CD4-positive, alpha-beta T cell treated with Interleukin-6 for 4 hours (primary cell): ENCODE results near the gene TNNC2.
"Not testable (repeated sequence)": the region's sequence is repeated elsewhere in the genome, so short reads cannot be mapped to it uniquely, and the experiment has no call there.

Source experiments
- DNase-seq: peaks from one replicate; pipeline ENCODE4 v3.0.0-alpha.2; 2020; ENCODE audit warnings: mixed read lengths

Gene TNNC2

DNA sequence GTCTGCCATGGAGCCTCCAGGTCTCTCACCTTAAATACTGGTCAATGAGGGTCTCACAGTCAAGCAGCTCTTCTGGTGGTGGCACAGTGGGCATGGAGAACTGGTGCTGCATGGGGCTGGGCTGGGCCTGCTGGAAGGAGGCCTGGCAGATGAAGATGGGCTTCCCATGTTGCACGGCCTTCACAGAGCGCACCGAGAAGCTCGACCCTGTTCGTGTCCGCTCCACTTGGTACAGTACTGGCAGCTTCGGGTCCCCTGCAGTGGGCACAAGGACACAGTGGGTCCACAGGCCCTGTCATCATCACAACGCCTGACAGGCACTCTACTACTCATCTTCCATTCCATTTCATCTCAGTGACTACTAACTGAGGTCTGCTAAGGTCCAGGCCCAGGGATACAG is 21.3 kb upstream of the TNNC2 start:
- no peak for DNase-seq

DNA sequence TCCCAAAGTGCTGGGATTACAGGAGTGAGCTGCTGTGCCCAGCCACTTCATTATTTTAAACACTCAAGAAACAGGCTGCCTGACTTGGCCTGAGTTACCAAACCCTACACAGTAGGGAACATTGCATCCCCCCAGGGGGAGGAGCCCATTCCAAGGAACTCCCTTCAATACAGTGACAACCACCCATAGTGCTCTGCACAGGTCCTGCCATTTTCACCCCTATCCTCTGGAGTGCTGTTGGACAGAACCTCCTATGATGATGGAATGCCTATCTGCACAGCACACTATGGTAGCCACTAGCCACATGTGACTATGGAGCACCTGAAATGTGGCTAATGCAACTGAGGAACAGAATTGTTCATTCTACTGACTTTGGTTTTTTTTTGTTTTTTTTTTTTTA is 18.3 kb upstream of the TNNC2 start:
- DNase-seq = no peak

DNA sequence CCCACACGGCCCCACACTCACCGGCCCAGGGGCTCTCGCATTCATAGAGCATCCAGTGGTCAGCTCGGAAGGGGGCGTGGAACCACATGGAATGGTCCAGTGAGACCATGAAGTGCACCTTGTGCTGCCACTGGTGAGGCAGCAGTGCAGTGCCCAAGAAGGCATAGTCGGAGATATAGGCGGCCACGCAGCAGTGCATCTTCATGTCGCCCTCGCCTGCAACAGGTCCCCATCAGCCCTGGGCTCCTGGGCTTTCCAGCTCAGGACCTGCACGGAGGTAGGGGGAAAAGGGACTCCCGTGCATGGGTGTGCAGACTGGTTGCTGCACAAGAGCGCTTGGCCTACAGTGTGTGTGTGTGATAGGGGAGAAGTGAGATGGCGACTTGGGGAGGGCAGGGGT is 16.4 kb upstream of the TNNC2 start:
- no peak for DNase-seq

DNA sequence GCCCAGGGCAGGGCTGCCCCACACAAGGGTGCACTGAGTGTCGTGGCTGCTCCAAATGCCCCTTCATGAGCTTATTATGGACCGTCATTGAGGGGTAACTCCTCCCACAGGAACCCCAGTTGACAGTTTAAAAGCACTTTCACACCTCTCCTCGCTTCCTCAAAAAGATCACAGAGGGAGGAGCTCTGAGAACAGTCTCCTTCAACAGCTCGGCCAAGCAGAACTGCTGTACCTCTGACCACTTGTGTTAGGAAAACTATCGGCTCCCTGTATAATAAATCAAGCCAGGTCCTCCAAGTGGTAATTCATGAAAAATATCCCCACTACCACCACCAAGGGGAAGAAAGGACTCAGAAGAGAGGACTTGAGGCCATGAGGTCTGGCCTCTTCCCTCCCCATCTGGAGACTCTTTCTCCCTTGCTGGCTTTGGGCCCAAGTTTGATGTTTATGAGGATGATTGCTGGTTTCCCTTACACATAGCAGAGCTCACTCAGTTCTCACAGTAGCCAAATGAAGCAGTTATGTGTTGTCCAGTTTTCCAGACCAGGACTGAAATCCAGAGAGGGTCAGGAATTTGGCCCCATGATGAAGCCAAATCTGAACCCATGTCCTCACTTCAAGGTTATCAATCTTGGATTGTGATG is 15.2 kb upstream of the TNNC2 start:
- no peak for DNase-seq

DNA sequence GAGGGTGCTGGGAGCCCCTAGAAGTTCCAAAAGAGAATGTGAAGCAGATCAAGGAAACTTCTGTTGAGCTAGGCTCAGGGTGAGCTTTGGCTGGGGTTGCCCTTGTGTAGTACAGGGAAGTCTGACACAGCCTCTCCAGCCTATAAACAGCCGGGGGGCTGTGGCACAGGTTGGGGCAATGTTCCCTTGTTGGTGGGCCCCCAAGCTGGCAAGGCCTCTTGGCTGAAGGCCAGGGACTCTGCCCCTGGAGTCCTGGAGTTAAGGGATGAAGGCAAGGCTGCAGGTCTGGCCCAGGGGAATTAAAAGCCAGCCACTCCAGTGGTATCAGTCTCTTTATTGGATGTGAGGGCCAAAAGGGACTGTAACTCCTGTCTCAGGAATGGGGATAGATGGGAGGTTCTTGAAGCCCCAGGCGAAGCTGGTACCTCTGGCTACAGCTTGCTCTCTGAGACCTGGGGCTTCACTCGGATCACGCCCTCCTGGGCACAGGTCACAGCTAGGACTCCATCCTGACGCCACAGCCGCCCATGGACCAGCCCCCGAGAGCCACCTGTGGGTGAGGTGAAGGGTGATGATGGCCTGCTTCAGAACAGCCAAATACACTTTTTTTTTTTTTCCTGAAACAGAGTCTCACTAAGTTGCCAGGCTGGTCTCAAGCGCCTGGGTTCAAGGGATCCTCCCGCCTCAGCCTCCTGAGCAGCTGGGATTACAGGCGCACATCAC is 14.5 kb upstream of the TNNC2 start:
- no peak for DNase-seq

DNA sequence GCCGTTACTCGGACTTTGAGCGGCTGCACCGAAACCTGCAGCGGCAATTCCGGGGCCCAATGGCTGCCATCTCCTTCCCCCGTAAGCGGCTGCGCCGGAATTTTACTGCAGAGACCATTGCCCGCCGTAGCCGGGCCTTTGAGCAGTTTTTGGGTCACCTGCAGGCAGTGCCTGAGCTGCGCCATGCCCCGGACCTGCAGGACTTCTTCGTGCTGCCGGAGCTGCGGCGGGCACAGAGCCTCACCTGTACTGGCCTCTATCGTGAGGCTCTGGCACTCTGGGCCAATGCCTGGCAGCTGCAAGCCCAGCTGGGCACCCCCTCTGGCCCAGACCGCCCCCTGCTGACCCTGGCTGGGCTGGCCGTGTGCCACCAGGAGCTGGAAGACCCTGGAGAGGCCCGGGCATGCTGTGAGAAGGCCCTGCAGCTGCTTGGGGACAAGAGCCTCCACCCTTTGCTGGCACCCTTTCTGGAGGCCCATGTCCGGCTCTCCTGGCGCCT is 13.6 kb upstream of the TNNC2 start:
- no peak for DNase-seq

DNA sequence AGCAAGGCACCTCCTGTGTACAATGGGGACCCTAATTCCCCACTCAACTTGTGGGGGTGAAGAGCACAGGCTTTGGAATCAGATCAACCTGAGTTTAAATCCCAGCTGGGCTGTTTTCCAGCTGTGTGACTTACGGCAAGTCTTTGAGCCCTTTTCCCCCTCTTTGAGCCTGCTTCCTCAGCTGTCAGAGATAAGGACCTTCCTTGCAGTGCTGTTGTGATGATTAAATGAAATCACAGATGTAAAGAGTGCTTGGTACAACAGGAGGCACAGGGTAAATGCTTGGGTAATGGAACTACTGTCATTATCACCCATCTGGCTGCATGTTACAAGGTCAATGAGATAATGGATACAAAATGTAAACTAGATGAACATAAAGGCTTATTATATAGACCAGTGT is 9.7 kb upstream of the TNNC2 start:
- DNase-seq = no peak

DNA sequence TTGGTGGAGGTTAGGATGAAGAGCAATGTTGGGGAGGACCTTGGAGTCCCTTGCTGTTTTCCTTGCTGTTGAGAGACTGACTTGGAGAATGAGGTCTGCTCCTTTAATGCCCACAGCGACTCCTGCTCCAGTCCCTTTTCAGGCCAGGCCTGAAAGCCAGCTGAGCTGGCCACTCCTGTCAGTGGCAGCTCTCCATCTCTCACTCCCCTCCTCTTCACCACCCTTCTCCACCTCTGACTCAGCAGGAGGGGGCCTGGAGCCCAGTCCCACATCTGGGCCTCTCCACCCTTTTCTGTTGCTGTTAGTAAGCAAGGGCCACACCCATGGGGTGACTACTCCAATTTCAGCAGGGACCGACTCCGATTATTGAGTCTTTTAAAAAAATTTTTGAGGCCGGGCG is 8.7 kb upstream of the TNNC2 start:
- no peak for DNase-seq

DNA sequence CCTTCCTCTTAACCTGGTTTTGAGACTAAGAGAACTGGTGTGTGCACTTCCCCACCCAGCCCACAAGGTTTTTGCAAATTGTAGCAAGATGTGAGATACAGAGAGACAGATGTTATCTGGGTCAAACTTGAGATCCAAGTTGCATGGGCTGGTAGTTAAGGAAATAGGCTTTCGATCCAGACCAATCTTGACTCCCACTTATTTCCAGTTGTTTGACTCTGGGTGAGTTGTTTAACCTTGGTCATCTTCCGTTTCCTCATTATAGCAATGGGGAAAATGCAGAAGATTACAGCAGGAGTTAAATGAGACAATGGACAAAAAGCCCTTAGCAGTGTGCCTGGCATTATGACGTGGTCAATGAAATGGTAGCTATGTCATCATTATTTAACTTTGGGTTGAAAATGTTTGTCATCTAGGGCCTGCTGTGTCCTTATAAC is 8.2 kb upstream of the TNNC2 start:
- DNase-seq = no peak

DNA sequence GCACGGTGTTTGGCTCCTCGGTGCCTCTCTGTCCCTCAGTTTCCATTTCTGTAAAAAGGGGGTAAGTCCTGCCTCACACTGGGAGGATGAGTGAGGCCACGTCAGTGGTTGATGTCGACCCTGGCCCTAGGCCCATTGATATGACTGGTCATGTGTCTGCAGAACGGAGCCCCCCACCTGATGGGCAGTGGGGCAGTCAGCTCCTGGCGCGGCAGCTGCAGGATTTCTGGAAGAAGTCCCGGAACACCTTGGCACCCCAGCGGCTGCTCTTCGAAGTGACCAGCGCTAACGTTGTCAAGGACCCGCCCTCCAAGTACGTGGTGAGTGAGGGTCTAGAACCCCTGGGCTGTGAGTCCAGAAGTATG is 7.7 kb upstream of the TNNC2 start:
- DNase-seq = no peak

DNA sequence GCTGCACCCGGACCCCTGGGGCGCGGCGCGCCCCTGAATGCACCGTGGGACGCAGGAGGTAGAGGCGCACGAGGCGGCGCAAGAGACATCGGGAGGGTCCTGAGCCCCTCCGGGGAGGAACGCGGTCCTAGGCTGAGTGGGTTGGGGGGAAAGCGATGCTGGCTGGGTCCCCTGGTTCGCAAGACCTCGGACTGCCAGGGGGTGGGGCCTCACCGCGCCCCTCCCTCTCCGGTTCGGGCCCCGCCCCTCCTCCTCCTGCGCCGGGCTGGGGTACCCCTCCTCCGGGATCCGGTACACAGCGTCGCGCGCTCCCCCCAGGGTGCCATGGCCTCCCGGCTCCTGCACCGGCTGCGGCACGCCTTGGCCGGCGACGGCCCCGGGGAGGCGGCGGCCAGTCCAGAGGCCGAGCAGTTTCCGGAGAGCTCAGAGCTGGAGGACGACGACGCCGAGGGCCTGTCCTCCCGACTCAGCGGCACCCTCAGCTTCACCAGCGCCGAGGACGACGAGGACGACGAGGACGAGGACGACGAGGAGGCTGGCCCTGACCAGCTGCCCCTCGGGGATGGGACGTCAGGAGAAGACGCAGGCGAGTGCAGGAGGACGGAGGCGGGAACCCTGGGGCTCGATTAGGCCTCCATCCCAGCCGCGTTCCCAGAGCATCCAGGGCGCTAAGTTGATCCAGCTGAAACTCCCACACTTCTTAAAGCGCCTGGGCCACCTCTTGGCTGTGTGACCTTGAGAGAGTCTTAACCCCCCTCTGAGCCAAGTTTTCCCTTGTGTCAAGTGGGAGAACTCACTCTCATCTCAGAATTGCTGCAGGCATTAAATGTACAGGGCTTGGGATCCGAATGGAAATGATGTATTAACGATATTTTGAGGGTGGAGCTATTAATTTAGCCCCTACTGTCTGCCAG is 7.0 kb upstream of the TNNC2 start:
- DNase-seq = peak; percentile 69

DNA sequence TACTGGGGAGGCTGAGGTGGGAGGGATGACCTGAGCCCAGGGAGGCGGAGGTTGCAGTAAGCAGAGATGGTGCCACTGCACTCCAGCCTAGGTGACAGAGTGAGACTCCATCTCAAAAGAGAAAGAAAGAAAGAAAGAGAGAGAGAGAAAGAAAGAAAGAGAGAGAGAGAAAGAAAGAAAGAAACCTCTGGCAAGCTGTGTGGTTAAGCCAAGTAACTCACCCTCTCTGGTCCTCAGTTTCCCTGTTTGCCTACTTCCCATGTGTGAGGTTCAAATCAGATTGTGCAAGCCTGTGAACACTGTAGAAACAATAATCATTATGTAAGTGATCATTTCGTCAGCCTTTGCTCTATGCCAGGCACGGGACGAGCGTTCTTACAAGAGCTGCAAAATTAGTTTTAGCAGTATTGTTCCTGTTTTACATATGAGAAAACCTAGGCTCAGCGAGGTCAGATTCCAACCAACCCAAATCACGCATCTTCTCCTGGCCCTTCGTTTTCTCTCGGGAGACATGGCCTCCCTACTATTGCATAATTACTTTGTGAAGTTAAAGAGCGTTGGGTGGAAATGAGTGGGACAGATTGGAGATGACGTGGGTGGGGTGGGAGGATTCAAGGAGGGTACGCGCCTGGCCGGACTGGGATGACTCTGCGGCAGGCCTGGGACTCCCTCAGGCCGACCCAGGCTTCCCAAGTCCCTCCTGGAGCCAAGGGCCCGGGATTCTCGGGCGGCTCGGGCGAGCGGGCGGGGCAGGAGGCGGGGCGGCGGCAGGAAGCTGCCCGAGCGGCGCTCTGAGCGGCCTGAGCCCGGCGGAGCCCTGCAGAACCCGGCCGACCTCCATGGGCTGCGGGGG is 6.1 kb upstream of the TNNC2 start, which contains the start of gene SNX21:
Gene SNX21, plus strand, starts transcription at position 770 of the 853 bp plus-strand sequence. CDS start 121 bp downstream, outside the sequence.
- DNase-seq = peak; percentile 53

DNA sequence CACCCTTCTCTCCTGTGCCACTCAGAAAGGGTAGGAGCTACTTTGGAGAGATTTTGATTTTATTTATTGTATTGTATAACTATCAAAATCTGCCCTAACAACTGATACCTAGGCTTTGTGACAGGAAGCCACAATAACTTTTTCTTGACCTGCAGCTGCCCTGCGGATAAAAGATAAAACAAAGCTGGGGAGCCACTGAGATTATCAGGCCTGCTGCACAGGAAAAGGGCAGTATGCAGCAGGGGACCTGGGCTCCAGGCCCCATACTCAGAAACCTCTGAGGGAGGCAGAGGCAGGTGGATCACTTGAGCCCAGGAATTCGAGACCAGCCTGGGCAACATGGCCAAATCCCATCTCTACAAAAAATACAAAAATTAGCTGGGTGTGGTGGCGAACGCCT is 5.5 kb upstream of the TNNC2 start:
- no peak for DNase-seq

DNA sequence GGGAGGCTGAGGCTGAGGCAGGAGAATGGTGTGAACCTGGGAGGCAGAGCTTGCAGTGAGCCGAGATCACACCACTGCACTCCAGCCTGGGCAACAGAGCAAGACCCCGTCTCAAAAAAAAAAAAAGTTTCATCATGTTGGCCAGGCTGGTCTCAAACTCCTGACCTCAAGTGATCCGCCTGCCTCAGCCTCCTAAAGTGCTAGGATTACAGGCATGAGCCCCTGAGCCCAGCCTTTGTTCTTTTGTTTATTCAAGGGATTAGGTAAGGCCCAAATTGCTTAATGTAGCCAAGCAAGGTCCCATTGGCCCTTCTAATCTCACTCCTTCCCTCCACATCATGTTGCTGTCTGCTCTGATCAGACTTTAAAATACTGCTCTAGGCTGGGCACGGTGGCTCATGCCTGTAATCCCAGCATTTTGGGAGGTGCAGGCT is 2.6 kb upstream of the TNNC2 start:
- DNase-seq = not testable (repeated sequence)

DNA sequence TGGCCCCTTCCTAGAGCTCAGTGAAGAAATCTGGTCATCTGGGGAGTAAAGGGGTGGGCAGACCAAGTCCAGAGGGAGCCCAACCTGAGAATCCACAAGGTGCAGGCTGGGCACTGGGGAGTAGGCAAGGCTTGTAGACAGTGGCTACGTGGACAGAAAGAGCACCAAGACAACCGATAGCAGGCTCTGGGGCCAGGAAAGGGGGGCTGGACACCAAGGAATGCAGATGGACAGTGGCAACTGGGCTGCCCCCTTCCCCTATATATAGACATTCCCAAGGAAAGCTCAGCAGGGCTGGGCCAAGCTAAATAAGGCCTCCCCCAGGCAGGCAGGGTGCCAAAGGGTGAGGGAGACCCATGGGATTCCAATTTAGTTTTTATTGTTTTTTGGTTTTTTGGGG is 1.5 kb upstream of the TNNC2 start:
- no peak for DNase-seq

DNA sequence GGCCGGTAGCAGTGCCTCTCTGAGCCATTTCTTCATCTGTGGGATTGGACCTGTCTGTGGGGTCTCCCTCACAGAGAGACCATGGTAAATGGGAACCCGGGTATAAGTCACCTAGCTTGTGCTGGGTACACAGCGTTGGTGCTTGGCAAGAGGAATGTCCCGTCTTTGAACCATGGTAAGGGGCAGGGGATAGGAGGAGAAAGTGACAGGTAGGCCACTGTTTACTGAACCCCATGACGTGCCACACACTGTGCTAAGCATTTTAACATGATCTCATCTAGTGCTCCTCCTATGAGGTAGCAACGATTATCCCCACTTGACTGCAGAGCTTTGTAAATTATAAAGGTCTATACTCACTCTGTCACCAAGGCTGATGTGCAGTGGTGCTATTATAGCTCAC is 600 bp upstream of the TNNC2 start:
- no peak for DNase-seq

DNA sequence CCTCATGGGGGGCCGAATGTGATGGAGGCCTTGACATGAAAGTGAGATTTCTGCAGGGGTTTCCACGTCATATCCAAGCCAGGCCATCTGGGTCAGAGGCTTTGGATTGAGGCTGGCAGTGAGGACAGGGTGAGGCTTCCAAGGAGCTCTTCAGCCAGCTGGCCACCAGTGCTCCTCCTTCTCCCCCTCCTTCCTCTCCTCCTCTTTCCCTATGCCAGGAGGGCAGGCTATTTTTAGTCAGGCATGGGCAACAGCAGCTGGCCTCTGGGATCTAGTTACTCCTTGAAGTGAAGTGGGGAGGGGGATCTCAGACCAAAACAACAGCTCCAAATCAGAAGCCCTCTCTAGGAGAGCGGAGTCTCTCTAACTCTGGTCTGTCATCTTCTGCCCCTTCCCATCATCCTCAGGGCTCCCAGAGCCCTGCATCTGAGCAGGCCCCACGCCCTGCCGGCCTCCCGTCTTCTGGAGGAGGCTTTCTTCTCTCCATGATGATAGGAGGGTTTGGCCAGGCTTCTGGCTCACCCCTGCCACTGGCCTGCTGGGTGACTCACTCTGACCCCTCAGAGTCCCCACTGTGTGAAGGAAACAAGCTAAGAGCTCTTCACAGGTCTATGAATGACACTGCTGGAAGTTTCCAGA is 612 bp downstream of the TNNC2 start:
- DNase-seq = no peak

DNA sequence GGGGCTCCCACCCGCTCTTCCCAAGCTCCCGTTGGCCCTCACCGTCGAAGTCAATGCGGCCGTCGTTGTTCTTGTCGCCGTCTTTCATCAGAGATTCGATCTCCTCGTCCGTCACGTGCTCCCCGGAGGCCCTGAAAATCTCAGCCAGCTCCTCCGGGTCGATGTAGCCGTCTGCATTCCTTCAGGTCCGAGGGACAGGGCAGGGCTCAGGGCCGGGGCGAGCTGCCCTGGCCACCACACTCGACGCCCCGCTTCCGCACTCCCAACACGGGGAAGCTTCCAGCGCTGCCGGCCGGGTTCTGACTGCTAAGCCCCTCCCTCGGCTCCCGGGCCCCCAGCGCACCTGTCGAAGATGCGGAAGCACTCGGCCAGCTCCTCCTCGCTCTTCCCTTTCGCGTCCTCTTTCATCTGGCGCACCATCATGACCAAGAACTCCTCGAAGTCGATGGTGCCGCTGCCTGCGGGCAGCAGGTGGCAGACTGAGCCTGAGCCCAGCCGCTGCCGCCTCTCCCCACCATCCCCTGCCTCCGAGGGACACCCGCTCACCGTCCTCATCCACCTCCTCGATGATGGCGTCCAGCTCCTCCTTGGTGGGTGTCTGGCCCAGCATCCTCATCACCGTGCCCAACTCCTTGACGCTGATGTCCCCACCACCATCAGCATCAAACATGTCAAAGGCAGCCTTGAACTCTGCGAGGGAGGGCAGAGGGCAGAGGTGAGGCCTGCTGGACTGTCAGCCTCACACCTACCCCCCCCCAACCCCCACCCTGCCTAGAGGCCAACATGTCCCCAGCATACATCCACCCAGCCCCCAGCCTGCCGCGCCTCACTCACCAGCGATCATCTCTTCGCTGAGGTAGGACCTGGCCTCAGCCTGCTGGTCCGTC is 2.9 kb downstream of the TNNC2 start:
- DNase-seq = peak; percentile 69

DNA sequence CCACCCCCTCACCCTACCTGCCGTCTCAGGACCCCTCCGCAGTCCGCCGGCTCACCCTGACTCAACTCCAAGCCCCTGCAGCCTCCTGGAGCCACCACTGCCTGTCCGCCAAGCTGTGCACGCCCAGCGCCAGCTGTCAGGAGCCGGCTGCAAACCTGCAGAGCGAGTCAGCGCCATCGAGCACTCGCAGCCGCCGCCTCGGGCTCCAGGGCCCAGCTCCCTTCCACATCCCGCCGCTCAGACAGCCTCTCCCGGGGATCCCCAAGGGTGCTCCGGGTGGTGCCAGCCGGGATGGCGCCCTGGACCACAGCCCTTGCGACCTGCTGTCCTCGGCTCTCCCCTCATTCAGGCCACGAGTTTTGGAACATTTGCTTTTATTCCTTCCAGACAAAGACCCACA is 4.3 kb downstream of the TNNC2 start:
- DNase-seq = no peak

DNA sequence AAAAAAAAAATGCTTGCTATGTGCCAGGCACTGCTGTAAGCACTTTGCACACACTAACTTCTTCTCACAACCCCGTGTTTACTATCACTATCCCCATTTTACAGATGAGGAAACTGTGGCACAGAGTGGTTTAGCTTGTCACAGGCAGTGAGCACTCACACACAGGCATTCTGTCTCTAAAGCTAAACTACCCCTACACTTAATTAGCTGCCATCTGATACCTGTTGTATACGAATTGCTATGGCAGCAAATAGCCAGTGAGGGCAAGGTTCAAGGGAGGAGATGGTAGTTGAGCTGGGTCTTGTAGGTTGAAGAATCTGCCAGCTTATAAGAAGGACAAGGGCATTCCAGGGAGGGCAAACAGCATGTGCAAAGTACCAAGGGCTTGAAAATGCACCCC is 5.2 kb downstream of the TNNC2 start:
- no peak for DNase-seq

DNA sequence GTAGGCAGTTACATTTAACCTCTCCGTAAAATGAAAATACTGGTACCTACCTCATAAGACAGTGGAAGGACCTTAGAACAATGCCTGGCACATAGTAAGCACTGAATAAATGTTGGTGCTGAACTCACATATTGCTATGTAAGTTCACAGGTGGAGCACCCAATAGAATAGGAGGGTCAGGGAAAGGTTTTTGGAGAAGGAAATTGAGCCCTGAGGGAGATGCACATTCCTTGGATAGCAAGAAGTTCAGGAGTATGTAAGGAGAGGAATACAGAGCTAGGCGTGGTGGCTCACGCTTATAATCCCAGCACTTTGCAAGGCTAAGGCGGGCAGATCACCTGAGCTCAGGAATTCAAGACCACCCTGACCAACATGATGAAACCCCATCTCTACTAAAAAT is 7.6 kb downstream of the TNNC2 start:
- no peak for DNase-seq
